WTC11 (cell line): ENCODE results near the gene FOXI1. TPM values are rescaled to one million over a fixed set of nuclear protein-coding genes. Genes with fewer than 3 reads are reported as not detected.

Experiments used
- total RNA-seq: library from RNA; stranded (reverse); gene quantifications from 3 replicates; pipeline ENCODE4 v1.2.3, GENCODE V29; 2021

The FOXI1 gene
- total RNA-seq, 1 experiment from 2014 or later = not detected

Other genes starting within 250 kb of the FOXI1 start
- not detected in 3 replicates for gene INSYN2B, start 125.4 kb upstream of the FOXI1 start, total RNA-seq
- 2.0 to 3.0 TPM (median 2.1 TPM) in 3 replicates for gene C5orf58, start 127.1 kb downstream of the FOXI1 start, total RNA-seq
- 0.37 to 0.73 TPM (median 0.72 TPM) in 3 replicates for gene LCP2, start 191.9 kb downstream of the FOXI1 start, total RNA-seq